ENCODE data around the gene ANKS6. TPM values are rescaled to one million over a fixed set of nuclear protein-coding genes. Genes with fewer than 3 reads are reported as not detected.

Gene ANKS6
- total RNA-seq, 3 donors from 2014 or later: 5.6 to 23.3 (median 17.3) TPM

Other genes starting within 250 kb of the ANKS6 start
- not detected for gene GABBR2, start 87.6 kb downstream of the ANKS6 start, total RNA-seq
- gene GALNT12, start 11.1 kb upstream of the ANKS6 start, total RNA-seq: 1 to 10 TPM; 2.6 to 6.6 (median 3.9) TPM
- gene COL15A1, start 147.4 kb upstream of the ANKS6 start, total RNA-seq: 10 to 100 TPM; 13.9 to 47.8 (median 32.4) TPM

All from breast epithelium (tissue), 3 donors.